ENCODE results near the gene CDH2.

The CDH2 gene

GRCh38 chr18:28136071-28136470 lies 40.9 kb downstream of the CDH2 start:
- Histone ChIP-seq H3K4me1 (ENCODE audit: control insufficient read depth in 1 of 2, insufficient read depth in 1 of 2, low read depth in 1 of 2, low read length in 1 of 2) (no peaks in the 10 kb centered on the region), H3K27me3 (no peaks in the 10 kb centered on the region), H3K9me3 (no peaks in the 10 kb centered on the region), H3K36me3 (no peaks in the 10 kb centered on the region), H3K27ac (no peak overlapping the region), H3K4me3 (ENCODE audit: low read depth in 1 of 2, low read length in 1 of 2) (no peak overlapping the region)
- TF ChIP-seq CTCF (IDR thresholded peaks at IDR 0.05), result no peak

- H3K27me3 ChIP-seq, result no peaks in the 10 kb centered on the region
- H3K36me3 ChIP-seq, result no peaks in the 10 kb centered on the region
Observed at GRCh38 chr18:28134774-28135173, 42.2 kb downstream of the CDH2 start.

DNA sequence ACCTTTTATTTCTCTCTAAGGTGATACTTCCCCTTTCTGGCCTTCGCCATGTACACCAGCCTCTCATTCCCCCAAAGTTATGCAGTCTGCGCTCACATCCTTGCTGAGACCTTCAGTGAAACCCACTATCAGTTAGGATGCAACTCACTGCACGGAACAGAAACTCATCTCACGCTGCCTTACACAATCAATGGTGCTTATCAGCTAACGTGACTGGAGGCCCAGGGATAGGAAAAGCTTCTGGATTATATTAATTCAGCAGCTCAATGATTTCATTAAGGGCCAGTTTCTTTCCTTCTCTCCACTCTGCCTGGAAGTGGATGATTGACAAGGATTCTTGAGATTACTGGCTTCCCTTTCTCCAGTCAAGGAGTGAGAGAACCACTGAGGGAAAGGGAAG lies 44.8 kb downstream of the CDH2 start:
- TF ChIP-seq CTCF (IDR thresholded peaks at IDR 0.05), result no peak

More at GRCh38 chr18:28134774-28135173, 42.2 kb downstream of the CDH2 start:
- no peaks in the 10 kb centered on the region for H3K9me3 ChIP-seq
- no peaks in the 10 kb centered on the region for H3K4me1 ChIP-seq (ENCODE audit: control insufficient read depth in 1 of 2, insufficient read depth in 1 of 2, low read depth in 1 of 2, low read length in 1 of 2)
- TF ChIP-seq CTCF (IDR thresholded peaks at IDR 0.05), result no peak
- no peak overlapping the region for H3K27ac ChIP-seq
- H3K4me3 ChIP-seq (ENCODE audit: low read depth in 1 of 2, low read length in 1 of 2), result no peak overlapping the region

DNA sequence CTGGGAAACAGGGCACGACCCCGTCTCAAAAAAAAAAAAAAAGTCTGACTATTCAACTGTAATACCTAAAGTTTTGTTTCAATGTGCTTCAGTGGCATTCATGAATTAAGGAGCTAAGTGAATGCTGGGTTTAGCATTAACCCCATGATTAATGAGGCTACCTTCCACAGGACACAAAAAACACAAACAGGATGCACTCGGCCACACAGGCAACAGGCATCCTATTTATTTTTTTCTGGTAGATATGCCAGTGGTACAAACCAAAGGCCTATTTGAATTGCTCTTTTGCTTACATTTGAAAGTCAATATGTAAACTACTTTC lies 48.3 kb downstream of the CDH2 start:
- H3K4me1 ChIP-seq (ENCODE audit: control insufficient read depth in 1 of 2, insufficient read depth in 1 of 2, low read depth in 1 of 2, low read length in 1 of 2), result no peaks in the 10 kb centered on the region
- no peak overlapping the region for H3K27ac ChIP-seq

More for the DNA sequence above, 44.8 kb downstream of the CDH2 start:
- Histone ChIP-seq H3K4me1 (ENCODE audit: control insufficient read depth in 1 of 2, insufficient read depth in 1 of 2, low read depth in 1 of 2, low read length in 1 of 2) (no peaks in the 10 kb centered on the region), H3K4me3 (ENCODE audit: low read depth in 1 of 2, low read length in 1 of 2) (no peak overlapping the region), H3K27ac (no peak overlapping the region), H3K27me3 (no peaks in the 10 kb centered on the region), H3K9me3 (no peaks in the 10 kb centered on the region), H3K36me3 (no peaks in the 10 kb centered on the region)

DNA sequence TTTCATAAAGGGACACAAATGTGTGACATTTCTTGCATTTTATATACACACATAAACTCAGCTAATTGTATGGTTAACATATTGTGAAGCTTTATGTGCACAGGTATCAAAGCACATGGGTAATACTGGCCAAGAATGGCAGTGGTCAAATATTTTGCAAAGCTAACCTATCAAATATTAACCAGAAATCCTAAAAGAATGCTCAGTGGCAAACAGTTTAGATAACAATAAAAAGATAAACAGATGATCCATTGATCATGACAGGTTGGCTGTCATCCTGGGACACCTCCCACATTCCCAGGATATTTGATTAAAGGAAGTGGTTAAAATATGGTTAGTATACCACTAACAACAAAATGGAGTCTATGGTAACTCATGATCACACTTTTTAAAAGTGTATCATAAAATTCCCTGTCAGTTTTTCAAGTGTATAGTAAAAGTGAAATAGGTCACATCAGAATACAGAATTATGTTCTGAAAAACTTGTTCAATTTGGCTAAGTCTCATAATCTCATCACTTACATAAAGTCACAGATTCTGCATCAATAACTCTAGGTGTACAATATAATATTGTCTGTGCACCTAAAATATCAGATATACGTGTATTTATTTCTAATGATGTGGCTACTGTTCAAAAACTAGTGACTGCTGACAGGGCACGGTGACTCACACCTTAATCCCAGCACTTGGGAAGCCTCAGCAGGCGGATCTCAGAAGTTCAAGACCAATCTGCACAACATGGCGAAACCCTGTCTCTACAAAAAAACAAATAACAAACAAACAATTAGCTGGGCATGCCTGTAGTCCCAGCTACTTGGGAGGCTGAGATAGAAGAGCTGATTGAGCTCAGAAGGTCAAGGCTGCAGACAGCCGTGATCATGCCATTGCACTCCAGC lies 48.9 kb downstream of the CDH2 start:
- no peaks in the 10 kb centered on the region for H3K4me1 ChIP-seq (ENCODE audit: control insufficient read depth in 1 of 2, insufficient read depth in 1 of 2, low read depth in 1 of 2, low read length in 1 of 2)
- H3K36me3 ChIP-seq, result no peaks in the 10 kb centered on the region
- H3K4me3 ChIP-seq (ENCODE audit: low read depth in 1 of 2, low read length in 1 of 2), result no peak overlapping the region
- H3K27ac ChIP-seq, result no peak overlapping the region
- H3K27me3 ChIP-seq, result no peaks in the 10 kb centered on the region
- H3K9me3 ChIP-seq, result no peaks in the 10 kb centered on the region
- no peak for TF ChIP-seq CTCF (IDR thresholded peaks at IDR 0.05)

More for the DNA sequence above, 48.3 kb downstream of the CDH2 start:
- no peak for TF ChIP-seq CTCF (IDR thresholded peaks at IDR 0.05)
- H3K36me3 ChIP-seq, result no peaks in the 10 kb centered on the region
- H3K9me3 ChIP-seq, result no peaks in the 10 kb centered on the region
- no peak overlapping the region for H3K4me3 ChIP-seq (ENCODE audit: low read depth in 1 of 2, low read length in 1 of 2)
- H3K27me3 ChIP-seq, result no peaks in the 10 kb centered on the region

All from neutrophil (primary cell).